Activated naive CD4-positive, alpha-beta T cell treated with anti-CD3 and anti-CD28 coated beads for 36 hours (primary cell): ENCODE results near the gene PLCG1. TPM values are rescaled to one million over a fixed set of nuclear protein-coding genes. Genes with fewer than 3 reads are reported as not detected.

Experiments
- CTCF ChIA-PET: fragments of 350-600 bp; sonication (Branson Sonifier 250); formaldehyde crosslinking; loops from one replicate; lab custom pipeline; 2021; ENCODE audit warnings: antibody characterized with exemption; lab: Charles Lee
- DNase-seq: peaks from one replicate; pipeline ENCODE4 v3.0.0-alpha.2; 2020
- H3K27ac Mint-ChIP-seq: one replicate; pipeline ENCODE4 v1.8.0; 2021; ENCODE audit warnings: mild to moderate bottlenecking, mixed read lengths
- H3K27me3 Mint-ChIP-seq: one replicate; pipeline ENCODE4 v1.8.0; 2021; ENCODE audit warnings: low read depth, mixed read lengths
- H3K36me3 Mint-ChIP-seq: one replicate; pipeline ENCODE4 v1.8.0; 2021; ENCODE audit warnings: low read depth, mixed read lengths
- H3K4me1 Mint-ChIP-seq: one replicate; pipeline ENCODE4 v1.8.0; 2021; ENCODE audit warnings: low read depth, mixed read lengths
- H3K4me3 Mint-ChIP-seq: one replicate; pipeline ENCODE4 v1.8.0; 2021; ENCODE audit warnings: mild to moderate bottlenecking, moderate library complexity, mixed read lengths
- H3K9me3 Mint-ChIP-seq: one replicate; pipeline ENCODE4 v1.8.0; 2021; ENCODE audit warnings: mixed read lengths
- intact Hi-C: fragments of 100-400 bp; cut with micrococcal nuclease; formaldehyde crosslinking; loops from one replicate; pipeline ENCODE4 v1.15.1; 2023
- total RNA-seq, 2 experiments: library from RNA; stranded (reverse); gene quantifications; one replicate each; pipeline ENCODE4 v1.2.3, GENCODE V29; 2021

PLCG1 gene
- total RNA-seq, 2 experiments from 2014 or later = 117 to 136 TPM

DNA sequence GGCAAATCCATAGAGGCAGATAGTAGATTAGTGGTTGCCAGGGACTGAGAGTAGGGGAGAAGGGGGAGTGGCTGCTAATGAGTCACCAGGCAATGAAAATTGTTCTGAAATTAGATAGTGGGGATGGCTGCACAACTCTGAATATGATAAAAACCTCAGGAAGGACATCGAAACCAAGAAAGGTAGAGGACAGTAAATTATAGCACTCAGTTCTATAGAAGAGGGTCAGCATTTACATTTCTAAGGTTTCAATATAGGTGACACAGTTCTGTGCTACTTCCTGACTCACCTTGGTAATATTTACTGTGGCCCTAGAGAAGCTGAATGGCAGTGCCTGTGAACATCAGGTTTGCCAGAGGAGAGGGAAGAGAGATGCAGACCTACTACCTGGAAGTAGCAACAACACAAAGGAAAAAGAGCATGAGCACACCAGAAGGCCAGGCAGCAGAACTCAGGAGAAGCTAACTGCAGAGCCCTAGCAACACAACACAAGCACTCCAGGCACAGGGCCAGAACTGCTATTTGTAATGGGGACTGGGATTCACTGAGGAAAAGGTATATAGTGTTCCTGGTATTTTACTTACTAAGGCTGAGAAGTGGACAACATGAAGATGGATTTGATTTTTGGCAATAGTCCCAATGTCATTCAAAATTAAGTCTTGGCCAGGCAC is 75.9 kb downstream of the PLCG1 start:
- Mint-ChIP-seq H3K27ac (no peak overlapping the region), H3K36me3 (no peaks in the 10 kb centered on the region), H3K9me3 (peaks cover 2% of the 10 kb centered on the region), H3K4me3 (no peak overlapping the region), H3K4me1 (peaks cover 7% of the 10 kb centered on the region), H3K27me3 (no peaks in the 10 kb centered on the region)
- CTCF ChIA-PET = interaction anchor here (2.3 kb wide), 1 partner anchor 20 kb away, joined by 5 read pairs; no protein-coding TSS in a partner anchor
- no peak for DNase-seq
- intact Hi-C loops = no loop called here

DNA sequence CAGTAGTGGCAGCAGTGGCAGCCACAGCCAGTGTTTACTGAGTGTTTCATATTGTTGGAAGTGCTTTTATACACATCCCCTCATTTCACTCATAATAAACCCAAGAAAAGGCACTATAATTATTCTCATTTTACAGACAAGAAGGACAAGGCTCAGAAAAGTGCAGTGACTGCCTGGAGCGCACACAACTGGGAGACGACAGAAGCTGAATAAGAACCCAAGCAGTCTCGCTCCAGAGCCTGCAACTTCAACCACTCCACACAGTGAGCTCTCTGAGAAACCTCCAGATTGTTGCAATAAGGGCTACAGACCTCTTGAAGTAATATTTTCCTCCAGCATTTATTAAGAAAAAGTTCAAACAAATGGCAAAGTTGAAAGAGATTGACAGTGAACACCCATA is 76.9 kb downstream of the PLCG1 start:
- no peak for DNase-seq
- intact Hi-C loops = no loop called here
- no peak overlapping the region for H3K27ac Mint-ChIP-seq
- H3K9me3 Mint-ChIP-seq = peaks cover 1% of the 10 kb centered on the region
- CTCF ChIA-PET = interaction anchor here (2.3 kb wide), 1 partner anchor 19 kb away, joined by 5 read pairs; no protein-coding TSS in a partner anchor
- H3K4me3 Mint-ChIP-seq = no peak overlapping the region
- H3K36me3 Mint-ChIP-seq = no peaks in the 10 kb centered on the region
- no peaks in the 10 kb centered on the region for H3K27me3 Mint-ChIP-seq
- H3K4me1 Mint-ChIP-seq = peaks cover 7% of the 10 kb centered on the region

DNA sequence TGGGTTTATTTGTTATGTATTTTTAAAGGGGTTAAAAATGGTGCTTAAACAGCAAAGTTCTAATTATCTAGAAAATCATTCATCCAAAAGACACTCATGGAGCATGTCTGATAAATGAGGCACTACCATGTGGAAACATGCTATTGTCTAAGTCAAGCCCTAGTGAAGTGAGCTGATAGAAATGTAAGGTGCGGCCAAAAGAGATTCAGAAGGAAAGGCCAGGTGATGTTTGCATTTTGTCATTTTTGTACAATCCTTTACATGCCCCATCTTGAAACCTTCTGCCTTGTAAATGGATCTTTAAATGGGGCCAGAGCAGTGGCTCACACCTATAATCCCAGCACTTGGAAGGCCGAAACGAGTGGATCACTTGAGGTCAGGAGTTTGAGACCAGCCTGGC is 77.3 kb downstream of the PLCG1 start:
- Mint-ChIP-seq H3K36me3 (no peaks in the 10 kb centered on the region), H3K4me1 (peaks cover 7% of the 10 kb centered on the region), H3K4me3 (no peak overlapping the region), H3K27ac (no peak overlapping the region), H3K27me3 (no peaks in the 10 kb centered on the region), H3K9me3 (no peaks in the 10 kb centered on the region)
- intact Hi-C loops = no loop called here
- no peak for DNase-seq
- CTCF ChIA-PET = interaction anchor here (2.3 kb wide), 1 partner anchor 18 kb away, joined by 5 read pairs; no protein-coding TSS in a partner anchor

DNA sequence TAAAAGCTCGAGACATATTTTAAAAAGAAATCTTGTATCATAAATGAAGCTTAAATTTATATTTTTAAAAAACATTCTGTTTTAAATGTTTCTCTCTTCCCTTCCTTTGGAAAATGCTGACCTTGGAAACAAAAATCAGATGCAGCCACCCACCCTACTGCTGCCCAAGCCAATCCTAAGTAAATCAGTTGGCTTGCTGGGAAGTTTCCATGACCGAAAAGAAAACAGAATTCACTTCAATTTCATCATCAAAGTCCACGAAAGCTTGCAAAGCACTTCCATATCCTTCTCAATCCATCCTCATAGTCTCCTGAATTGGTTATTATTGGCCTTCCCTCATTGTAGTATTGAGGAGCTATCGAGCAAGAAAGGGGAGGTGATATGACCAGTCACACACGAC is 80.1 kb downstream of the PLCG1 start:
- CTCF ChIA-PET = no interaction called here
- no peaks in the 10 kb centered on the region for H3K36me3 Mint-ChIP-seq
- no peak for DNase-seq
- H3K27ac Mint-ChIP-seq = no peak overlapping the region
- H3K4me1 Mint-ChIP-seq = peaks cover 4% of the 10 kb centered on the region
- H3K27me3 Mint-ChIP-seq = no peaks in the 10 kb centered on the region
- H3K4me3 Mint-ChIP-seq = no peak overlapping the region
- no peaks in the 10 kb centered on the region for H3K9me3 Mint-ChIP-seq
- intact Hi-C loops = no loop called here

DNA sequence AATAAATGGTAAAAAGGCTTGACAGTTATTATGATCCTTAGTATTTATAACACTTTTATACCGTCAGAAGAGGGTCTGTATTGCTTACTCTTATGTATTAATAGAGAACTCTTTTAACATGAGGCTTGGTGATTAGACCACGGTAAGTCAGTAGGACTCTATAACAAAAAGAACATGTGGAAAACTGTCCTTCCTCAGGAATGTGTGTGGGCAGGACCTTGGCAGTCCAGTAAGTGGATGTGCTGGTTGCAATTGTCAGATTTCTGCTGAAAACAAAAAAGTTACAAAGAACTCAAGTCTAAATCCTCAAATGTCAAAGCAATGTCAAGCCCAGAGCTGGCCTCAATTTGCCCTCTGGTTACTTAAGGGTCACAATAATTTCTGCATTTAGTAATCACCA is 81.1 kb downstream of the PLCG1 start:
- no peak overlapping the region for H3K27ac Mint-ChIP-seq
- H3K4me3 Mint-ChIP-seq = no peak overlapping the region
- CTCF ChIA-PET = interaction anchor here (1.8 kb wide), 1 partner anchor 121 kb away, joined by 4 read pairs; no protein-coding TSS in a partner anchor
- H3K27me3 Mint-ChIP-seq = no peaks in the 10 kb centered on the region
- H3K36me3 Mint-ChIP-seq = no peaks in the 10 kb centered on the region
- H3K9me3 Mint-ChIP-seq = no peaks in the 10 kb centered on the region
- intact Hi-C loops = no loop called here
- no peak for DNase-seq
- no peaks in the 10 kb centered on the region for H3K4me1 Mint-ChIP-seq

DNA sequence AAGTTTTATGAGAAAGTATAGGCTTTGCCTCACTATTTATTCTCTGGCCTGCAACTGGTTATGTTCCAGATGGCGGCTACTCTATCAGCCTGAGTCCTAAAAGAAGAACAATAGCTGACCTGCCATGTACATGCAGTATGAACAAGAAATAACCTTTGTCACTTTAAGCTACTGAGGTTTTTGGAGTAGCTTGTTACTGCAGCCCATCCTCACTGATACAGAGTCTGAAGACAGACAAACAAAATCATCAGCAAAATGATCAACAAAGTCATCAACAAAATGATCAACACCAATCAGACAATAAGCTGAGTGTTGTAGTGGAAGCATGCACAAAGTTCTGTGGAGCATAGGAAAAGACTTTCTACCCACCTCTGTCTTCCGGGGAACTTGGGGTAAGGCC is 82.5 kb downstream of the PLCG1 start:
- intact Hi-C loops = no loop called here
- Mint-ChIP-seq H3K4me1 (no peaks in the 10 kb centered on the region), H3K27ac (no peak overlapping the region), H3K36me3 (no peaks in the 10 kb centered on the region), H3K9me3 (no peaks in the 10 kb centered on the region), H3K27me3 (no peaks in the 10 kb centered on the region), H3K4me3 (no peak overlapping the region)
- no peak for DNase-seq
- CTCF ChIA-PET = interaction anchor here (0.6 to 1.9 kb wide), 6 partner anchors 36 to 251 kb away, joined by 3 to 6 read pairs (median 3); partner anchors contain the start of gene LPIN3

DNA sequence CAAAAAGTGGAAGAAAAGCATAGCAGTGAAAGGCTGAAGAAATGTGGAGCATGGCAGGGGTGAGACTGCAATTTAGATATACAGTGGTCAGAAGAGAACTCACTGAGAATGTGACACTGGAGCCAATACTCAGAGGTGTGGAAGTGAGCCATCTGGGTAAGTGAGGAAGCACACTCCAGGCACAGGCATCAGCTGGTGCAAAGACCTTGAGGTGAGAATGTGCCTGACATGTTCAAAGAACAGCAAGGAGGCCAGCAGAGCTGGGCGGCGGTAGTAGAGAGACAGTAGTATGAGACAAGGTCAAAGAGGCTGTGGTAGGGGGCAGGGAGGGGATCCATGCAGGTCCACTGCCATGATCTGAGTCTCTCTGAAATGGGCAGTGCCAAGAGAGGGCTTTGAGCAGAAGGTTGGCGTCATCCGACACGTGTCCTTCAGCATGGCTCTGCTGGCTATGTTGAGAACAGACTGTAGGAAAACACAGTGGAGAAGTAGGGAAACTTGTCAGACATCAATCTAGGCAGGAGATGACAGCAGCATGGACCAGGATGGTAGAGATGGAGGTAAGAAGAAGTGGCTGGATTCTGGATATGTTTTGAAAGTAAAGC is 84.4 kb downstream of the PLCG1 start:
- CTCF ChIA-PET = no interaction called here
- DNase-seq = no peak
- Mint-ChIP-seq H3K4me1 (no peaks in the 10 kb centered on the region), H3K9me3 (no peaks in the 10 kb centered on the region), H3K27ac (no peak overlapping the region), H3K4me3 (no peak overlapping the region), H3K27me3 (no peaks in the 10 kb centered on the region), H3K36me3 (no peaks in the 10 kb centered on the region)
- intact Hi-C loops = no loop called here

DNA sequence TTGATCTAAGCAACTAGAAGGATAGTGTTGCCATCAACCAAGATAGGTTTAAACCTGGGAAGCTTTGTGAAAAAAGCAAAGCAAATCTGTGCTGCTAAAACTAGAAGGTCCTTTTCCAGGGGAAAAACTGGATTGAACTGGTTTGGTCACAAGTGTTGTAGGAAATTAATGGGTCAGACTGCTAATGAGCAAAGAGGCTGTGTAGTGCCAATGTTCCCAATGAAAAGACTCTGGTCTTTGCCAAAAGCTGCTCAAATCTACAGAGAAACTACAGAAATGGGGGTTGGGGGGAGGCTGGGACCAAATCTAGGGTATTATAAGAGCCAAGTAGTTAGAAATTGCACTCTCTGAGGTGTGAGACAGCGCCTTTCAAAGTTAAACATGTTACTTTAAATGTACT is 85.0 kb downstream of the PLCG1 start:
- Mint-ChIP-seq H3K27ac (no peak overlapping the region), H3K27me3 (no peaks in the 10 kb centered on the region), H3K4me3 (no peak overlapping the region), H3K36me3 (no peaks in the 10 kb centered on the region), H3K9me3 (no peaks in the 10 kb centered on the region), H3K4me1 (no peaks in the 10 kb centered on the region)
- CTCF ChIA-PET = no interaction called here
- intact Hi-C loops = no loop called here
- no peak for DNase-seq

DNA sequence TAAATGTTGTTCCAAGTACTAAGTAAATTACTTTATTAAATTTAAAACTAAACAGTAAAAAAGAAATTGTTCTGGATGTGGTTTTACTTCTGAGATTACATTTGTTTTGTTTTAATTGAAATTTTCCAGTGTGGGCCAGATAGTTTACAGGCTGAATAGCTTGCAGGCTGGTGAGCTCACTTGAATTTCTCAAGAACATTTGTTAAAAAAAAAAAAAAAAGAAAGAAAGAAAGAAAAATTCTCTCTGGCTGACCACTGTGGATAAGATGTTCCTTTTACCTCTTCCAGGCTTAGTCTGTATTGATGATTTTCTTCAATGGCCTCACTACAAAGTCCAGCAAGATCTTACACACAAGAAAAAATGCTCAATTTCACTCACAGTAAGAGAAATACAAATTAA is 85.4 kb downstream of the PLCG1 start:
- Mint-ChIP-seq H3K4me1 (no peaks in the 10 kb centered on the region), H3K36me3 (no peaks in the 10 kb centered on the region), H3K27me3 (no peaks in the 10 kb centered on the region), H3K4me3 (no peak overlapping the region), H3K9me3 (no peaks in the 10 kb centered on the region), H3K27ac (no peak overlapping the region)
- CTCF ChIA-PET = no interaction called here
- DNase-seq = no peak
- intact Hi-C loops = no loop called here

DNA sequence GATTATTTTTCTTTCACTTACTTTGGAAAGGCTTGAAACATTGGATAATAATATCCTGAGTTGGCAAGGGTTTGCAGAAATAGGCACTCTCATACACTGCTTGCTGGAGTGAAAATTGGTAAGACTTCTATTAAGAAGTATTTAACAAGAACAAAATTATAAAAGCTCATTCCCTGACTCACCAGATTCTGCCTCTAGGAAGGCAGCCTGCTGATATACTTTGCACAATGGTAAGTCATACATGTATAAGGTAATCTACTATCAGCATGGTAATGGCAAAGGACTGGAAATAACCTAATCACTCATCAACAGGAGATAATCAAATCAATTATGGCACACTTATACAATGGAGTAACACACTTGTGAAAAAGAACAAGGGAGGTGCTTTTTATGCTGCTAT is 85.8 kb downstream of the PLCG1 start:
- CTCF ChIA-PET = interaction anchor here (0.6 to 2.5 kb wide), 3 partner anchors 8 to 50 kb away, joined by 3 to 8 read pairs (median 3); no protein-coding TSS in a partner anchor
- Mint-ChIP-seq H3K27ac (no peak overlapping the region), H3K27me3 (no peaks in the 10 kb centered on the region), H3K4me1 (no peaks in the 10 kb centered on the region), H3K4me3 (no peak overlapping the region), H3K36me3 (no peaks in the 10 kb centered on the region), H3K9me3 (no peaks in the 10 kb centered on the region)
- intact Hi-C loops = no loop called here
- no peak for DNase-seq

DNA sequence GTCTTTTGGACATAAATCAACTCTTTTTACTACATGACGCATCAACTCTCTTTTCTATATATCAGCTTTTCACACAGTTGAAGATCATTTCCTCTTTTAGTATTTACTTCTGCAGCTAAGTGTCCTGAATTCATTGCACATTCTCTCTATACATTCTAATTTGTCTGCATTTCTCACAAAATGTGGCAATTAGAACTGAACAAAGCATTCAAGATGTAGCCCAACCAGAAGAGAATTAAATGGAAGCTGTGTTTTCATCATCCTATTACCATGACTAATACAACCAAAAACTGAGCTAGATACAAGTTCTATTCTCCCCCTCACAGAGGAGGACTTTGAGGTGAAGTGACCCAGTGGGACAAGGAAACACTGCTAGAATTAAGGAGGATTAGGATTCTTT is 86.9 kb downstream of the PLCG1 start:
- intact Hi-C loops = no loop called here
- CTCF ChIA-PET = interaction anchor here (0.8 to 2.5 kb wide), 5 partner anchors 51 to 128 kb away, joined by 3 to 12 read pairs (median 3); no protein-coding TSS in a partner anchor
- Mint-ChIP-seq H3K4me3 (no peak overlapping the region), H3K27me3 (no peaks in the 10 kb centered on the region), H3K4me1 (peaks cover 5% of the 10 kb centered on the region), H3K9me3 (no peaks in the 10 kb centered on the region), H3K36me3 (no peaks in the 10 kb centered on the region), H3K27ac (no peak overlapping the region)
- no peak for DNase-seq

DNA sequence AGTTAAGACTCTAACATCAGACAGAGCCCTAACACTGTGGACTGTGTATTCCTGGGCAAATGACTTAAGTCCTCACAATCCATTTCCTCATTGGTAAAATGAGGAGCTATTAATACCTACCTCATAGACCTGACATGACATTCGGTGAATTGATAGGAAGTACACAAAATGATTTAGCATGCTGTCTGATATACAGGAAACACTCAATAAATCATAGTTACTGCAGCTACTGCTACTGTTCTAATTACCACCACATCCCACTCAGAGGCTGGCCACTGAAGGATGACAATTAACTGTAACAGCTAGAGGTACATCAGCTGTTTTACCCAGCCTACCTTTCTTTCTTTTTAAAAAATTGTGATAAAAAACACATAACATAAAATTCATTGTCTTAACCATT is 87.7 kb downstream of the PLCG1 start:
- no peaks in the 10 kb centered on the region for H3K36me3 Mint-ChIP-seq
- no peaks in the 10 kb centered on the region for H3K27me3 Mint-ChIP-seq
- peaks cover 6% of the 10 kb centered on the region for H3K4me1 Mint-ChIP-seq
- H3K4me3 Mint-ChIP-seq = no peak overlapping the region
- intact Hi-C loops = no loop called here
- no peaks in the 10 kb centered on the region for H3K9me3 Mint-ChIP-seq
- DNase-seq = no peak
- CTCF ChIA-PET = interaction anchor here (0.8 to 2.5 kb wide), 5 partner anchors 36 to 128 kb away, joined by 3 to 12 read pairs (median 3); no protein-coding TSS in a partner anchor
- H3K27ac Mint-ChIP-seq = no peak overlapping the region

DNA sequence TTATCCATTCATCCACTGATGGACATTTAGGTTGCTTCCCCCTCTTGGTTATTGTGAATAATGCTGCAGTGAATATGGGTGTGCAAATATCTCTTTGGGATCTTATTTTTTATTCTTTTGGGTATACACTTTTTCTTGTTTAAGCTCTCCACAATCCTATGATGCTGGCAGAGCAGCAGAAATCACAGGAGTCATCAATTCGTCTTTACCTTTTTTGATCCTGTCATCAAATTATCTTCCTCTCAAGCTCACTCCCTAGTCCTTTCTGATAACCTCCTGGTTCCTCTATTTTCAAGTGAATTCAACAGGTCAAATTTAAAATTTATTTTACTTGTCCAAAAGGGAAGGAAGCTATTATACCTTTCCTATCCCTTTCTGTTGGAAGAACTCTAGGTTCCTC is 89.1 kb downstream of the PLCG1 start:
- no peak overlapping the region for H3K4me3 Mint-ChIP-seq
- no peaks in the 10 kb centered on the region for H3K36me3 Mint-ChIP-seq
- DNase-seq = no peak
- H3K9me3 Mint-ChIP-seq = no peaks in the 10 kb centered on the region
- H3K27ac Mint-ChIP-seq = no peak overlapping the region
- intact Hi-C loops = no loop called here
- H3K27me3 Mint-ChIP-seq = no peaks in the 10 kb centered on the region
- H3K4me1 Mint-ChIP-seq = peaks cover 6% of the 10 kb centered on the region
- CTCF ChIA-PET = no interaction called here
